Measurements from ENCODE around the gene SLC6A5. TPM values are rescaled to one million over a fixed set of nuclear protein-coding genes. Genes with fewer than 3 reads are reported as not detected.

Gene SLC6A5
- total and polyA plus RNA-seq, 10 of the 15 experiments (the other 5 are each of a cell fraction or from before 2014, with no cell fraction given) = 0.01 TPM; not detected in 9

GRCh38 chr11:20609727-20610707 lies 10.6 kb downstream of the SLC6A5 start:
- FAIRE-seq (peak; percentile 80), ATAC-seq (peak; percentile 99), DNase-seq (ENCODE audit: low read depth, low spot score) (no peak)
- 12% methylated on average over 30 of the region's 30 CpGs for WGBS (ENCODE audit: insufficient coverage, insufficient replicate concordance, low lambda C conversion rate, missing lambda C conversion rate)
- peak overlapping the region; percentile 32; the same call in 1 of the 2 replicates for H3K4me3 ChIP-seq
- ChIA-PET CTCF (interaction anchor here (0.6 to 5.4 kb wide), 27 partner anchors 10 to 482 kb away, joined by 3 to 73 read pairs (median 4); no protein-coding TSS in a partner anchor), SMC1A (ENCODE audit: uncharacterized antibody, unreplicated experiment) (interaction anchor here (0.6 to 4.0 kb wide), 4 partner anchors 15 to 256 kb away, joined by 3 to 24 read pairs (median 4); no protein-coding TSS in a partner anchor), RAD21 (ENCODE audit: unreplicated experiment) (interaction anchor here (0.6 to 2.4 kb wide), 7 partner anchors 46 to 482 kb away, joined by 3 to 18 read pairs (median 7); no protein-coding TSS in a partner anchor), POLR2A (no interaction called here)
- H3K4me2 ChIP-seq (ENCODE audit: control insufficient read depth, insufficient read depth) = peak overlapping the region; percentile 80
- no peak overlapping the region for H3K9ac ChIP-seq (ENCODE audit: control insufficient read depth, insufficient read depth, low read length)
- in situ Hi-C loops (cut with MboI) (loop anchor here (5.0 kb wide), 2 partner anchors 218 to 483 kb away; no protein-coding TSS in a partner anchor), intact Hi-C loops (cut with micrococcal nuclease; ENCODE audit: unreplicated experiment) (loop anchor here (1.0 to 2.0 kb wide), 3 partner anchors 213 to 482 kb away; partner anchors contain the start of gene PRMT3)
- peaks cover 4% of the 10 kb centered on the region; the same call in 1 of the 2 replicates for H3K4me1 ChIP-seq (ENCODE audit: control insufficient read depth, insufficient read depth, low read length)
- H3K79me2 ChIP-seq (ENCODE audit: control insufficient read depth, insufficient read depth, low read length) = no peaks in the 10 kb centered on the region
- H3K27me3 ChIP-seq (replicated peaks in 1 of 2; ENCODE audit: control insufficient read depth in 2 of 2, insufficient read depth in 2 of 2, low read length in 1 of 2) = peaks cover 3 to 16% of the 10 kb centered on the region in 2 experiments
- H3K36me3 ChIP-seq (ENCODE audit: control insufficient read depth in 2 of 2, insufficient read depth in 2 of 2, low read length in 1 of 2) = no peaks in the 10 kb centered on the region
- H2AFZ ChIP-seq (ENCODE audit: control insufficient read depth, low read depth, low read length) = peak overlapping the region; percentile 72
- no TSS peak for BruUV-seq (replicated peaks)
- no peak overlapping the region for H3K27ac ChIP-seq (ENCODE audit: control insufficient read depth, insufficient read depth)
- no peaks in the 10 kb centered on the region for H4K20me1 ChIP-seq (ENCODE audit: control insufficient read depth, insufficient read depth)
- H3K9me3 ChIP-seq (replicated peaks; ENCODE audit: control insufficient read depth, insufficient read depth, low read length) = no peaks in the 10 kb centered on the region
- TF ChIP-seq IRF4 (IDR thresholded peaks at IDR 0.05; ENCODE audit: low read depth, low read length) = no peak
- no peak for TF ChIP-seq ATF2 (IDR thresholded peaks at IDR 0.05; ENCODE audit: low read length)
- peak; percentile 90 for TF ChIP-seq SMC3 (IDR thresholded peaks at IDR 0.05; ENCODE audit: borderline replicate concordance, low read length)
- no peak for TF ChIP-seq PAX5 (IDR thresholded peaks at IDR 0.05; ENCODE audit: borderline replicate concordance, low read depth, low read length)
- no peak for TF ChIP-seq RBBP5 (conservative IDR thresholded peaks at IDR 0.05)
- TF ChIP-seq RAD21 (IDR thresholded peaks at IDR 0.05; ENCODE audit: insufficient read depth, low read depth, low read length) = peak; percentile 97
- TF ChIP-seq RB1 (IDR thresholded peaks at IDR 0.05; ENCODE audit: borderline replicate concordance) = 0 out of 2 replicates have a peak, but pooled peaks have one; percentile 37
- no peak for TF ChIP-seq PBX3 (IDR thresholded peaks at IDR 0.05; ENCODE audit: insufficient replicate concordance, low read depth, low read length)
- no peak for TF ChIP-seq CHD2 (IDR thresholded peaks at IDR 0.05; ENCODE audit: borderline replicate concordance, low read depth, low read length)
- no peak for TF ChIP-seq EGR1 (IDR thresholded peaks at IDR 0.05; ENCODE audit: borderline replicate concordance in 1 of 2, low read depth in 2 of 2, low read length in 2 of 2)
- no peak for TF ChIP-seq SMAD5 (IDR thresholded peaks at IDR 0.05; ENCODE audit: low read depth)
- no peak for TF ChIP-seq MLLT1 (IDR thresholded peaks at IDR 0.05)
- no peak for TF ChIP-seq MYB (IDR thresholded peaks at IDR 0.05; ENCODE audit: borderline replicate concordance, low read depth, low read length)
- TF ChIP-seq MXI1 (IDR thresholded peaks at IDR 0.05; ENCODE audit: low read depth, low read length) = no peak
- no peak for TF ChIP-seq MEF2B (IDR thresholded peaks at IDR 0.05; ENCODE audit: partially characterized antibody, poor library complexity, severe bottlenecking)
- no peak for TF ChIP-seq CBX3 (IDR thresholded peaks at IDR 0.05; ENCODE audit: borderline replicate concordance, low read depth)
- TF ChIP-seq ZNF217 (IDR thresholded peaks at IDR 0.05) = no peak
- TF ChIP-seq IKZF1 (conservative IDR thresholded peaks at IDR 0.05) = 0 out of 2 replicates have a peak, but pooled peaks have one; percentile 14
- TF ChIP-seq BRCA1 (IDR thresholded peaks at IDR 0.05; ENCODE audit: low read depth, low read length) = no peak

Measured in GM12878 (cell line).